22Rv1 (cell line): ENCODE data around the gene BCAN.

Experiments used
- CTCF ChIP-seq: fragments of 450-650 bp; IDR thresholded peaks from 2 replicates; pipeline ENCODE4 v1.5.1; 2017; ENCODE audit warnings: mild to moderate bottlenecking
- ZFX ChIP-seq: fragments of 450-650 bp; IDR thresholded peaks from 2 replicates; pipeline ENCODE4 v1.6.1; 2017; ENCODE audit warnings: antibody characterized with exemption, borderline replicate concordance

DNA sequence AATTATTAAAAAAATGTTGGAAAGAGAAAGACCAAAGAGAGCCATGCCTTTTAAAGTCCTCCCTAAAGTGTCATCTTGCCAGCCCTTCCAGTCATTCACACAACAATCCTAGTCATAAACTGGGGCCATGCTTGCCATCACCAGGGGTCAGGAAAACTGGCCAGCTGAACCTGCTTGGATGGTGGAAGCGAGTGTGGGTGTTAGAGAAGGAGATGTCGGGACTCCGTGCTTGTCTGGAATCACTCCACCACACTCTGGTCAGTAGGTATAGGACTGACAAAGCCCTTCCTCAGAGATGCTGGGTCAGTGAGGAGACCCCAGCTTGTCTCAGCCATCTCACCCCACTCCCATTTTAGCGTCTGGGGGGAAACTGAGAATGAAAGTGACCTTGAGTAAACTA is 26.0 kb upstream of the BCAN start:
- TF ChIP-seq CTCF (no peak), ZFX (no peak)
